Suprapubic skin (tissue), 4 donors: ENCODE results near the gene VPS36. TPM values are rescaled to one million over a fixed set of nuclear protein-coding genes. Genes with fewer than 3 reads are reported as not detected.

Source experiments
- DNase-seq, 2 donors: peaks; one replicate each; pipeline ENCODE4 v3.0.0-alpha.2; 2019; ENCODE audit warnings: low spot score in 2 of 2
- H3K27ac ChIP-seq: fragments of 200-600 bp; sonication (generic); one replicate; pipeline ENCODE4 v1.5.1; 2019
- H3K27me3 ChIP-seq: fragments of 200-600 bp; sonication (generic); one replicate; pipeline ENCODE4 v1.5.1; 2019
- H3K36me3 ChIP-seq: fragments of 200-600 bp; sonication (generic); one replicate; pipeline ENCODE4 v1.5.1; 2019
- H3K4me1 ChIP-seq: fragments of 200-600 bp; sonication (generic); one replicate; pipeline ENCODE4 v1.5.1; 2019
- H3K4me3 ChIP-seq: fragments of 200-600 bp; sonication (generic); one replicate; pipeline ENCODE4 v1.5.1; 2019; ENCODE audit warnings: mild to moderate bottlenecking
- H3K9me3 ChIP-seq: fragments of 200-600 bp; sonication (generic); one replicate; pipeline ENCODE4 v1.5.1; 2019
- CTCF ChIP-seq, 2 donors: fragments of 200-600 bp in 1 of 2; fragments of 450-650 bp in 1 of 2; sonication (generic) in 1 of 2; IDR thresholded peaks; one replicate each; pipeline ENCODE4 v1.5.1; 2016 to 2019; ENCODE audit warnings: antibody characterized with exemption in 2 of 2, mild to moderate bottlenecking in 1 of 2, moderate library complexity in 1 of 2
- EP300 ChIP-seq: sonication (generic); formaldehyde crosslinking; IDR thresholded peaks from one replicate; pipeline ENCODE4 v1.6.1; 2017; ENCODE audit warnings: antibody characterized with exemption
- POLR2A ChIP-seq, 2 donors: fragments of 450-650 bp; IDR thresholded peaks; one replicate each; pipeline ENCODE4 v1.6.1; 2017; ENCODE audit warnings: antibody characterized with exemption in 2 of 2, mild to moderate bottlenecking in 2 of 2, moderate library complexity in 2 of 2
- POLR2AphosphoS5 ChIP-seq, 3 donors: sonication (generic); formaldehyde crosslinking; IDR thresholded peaks; one replicate each; pipeline ENCODE4 v1.6.1; 2017; ENCODE audit warnings: antibody characterized with exemption in 3 of 3
- WGBS: methylation state at CpG from one replicate; pipeline ENCODE4 v1.1.5; 2018; 5-methylcytosine and 5-hydroxymethylcytosine counted together
- total RNA-seq, 4 donors: library from RNA; depleted of rRNA; stranded (reverse); fragments of >200 nt; gene quantifications; one replicate each; pipeline ENCODE4 v1.1.0, GENCODE V29; 2016

The VPS36 gene
- total RNA-seq, 4 donors from 2014 or later: 86.0 to 331 (median 95.2) TPM

GRCh38 chr13:52421216-52421615, 29.2 kb downstream of the VPS36 start:
- TF ChIP-seq CTCF (IDR thresholded peaks at IDR 0.05) (no peak), EP300 (no peak), POLR2AphosphoS5 (IDR thresholded peaks at IDR 0.05) (no peak), POLR2A (IDR thresholded peaks at IDR 0.05) (no peak)
- Histone ChIP-seq H3K9me3 (no peaks in the 10 kb centered on the region), H3K36me3 (peaks cover 81% of the 10 kb centered on the region), H3K4me1 (peaks cover 4% of the 10 kb centered on the region), H3K27ac (no peak overlapping the region), H3K4me3 (no peak overlapping the region), H3K27me3 (no peaks in the 10 kb centered on the region)
- no peak for DNase-seq
- 84% methylated on average over 3 of the region's 3 CpGs for WGBS

GRCh38 chr13:52419080-52419479, 31.4 kb downstream of the VPS36 start:
- Histone ChIP-seq H3K27ac (no peak overlapping the region), H3K4me1 (peaks cover 21% of the 10 kb centered on the region), H3K4me3 (no peak overlapping the region), H3K36me3 (peaks cover 74% of the 10 kb centered on the region), H3K9me3 (no peaks in the 10 kb centered on the region), H3K27me3 (no peaks in the 10 kb centered on the region)
- WGBS: 24% methylated on average over 1 of the region's 1 CpG
- DNase-seq: no peak
- TF ChIP-seq EP300 (no peak), POLR2AphosphoS5 (IDR thresholded peaks at IDR 0.05) (no peak), POLR2A (IDR thresholded peaks at IDR 0.05) (no peak), CTCF (IDR thresholded peaks at IDR 0.05) (no peak)

GRCh38 chr13:52414963-52415362, 35.5 kb downstream of the VPS36 start:
- 33% methylated on average over 1 of the region's 1 CpG for WGBS
- H3K4me1 ChIP-seq: peaks cover 21% of the 10 kb centered on the region
- peaks cover 44% of the 10 kb centered on the region for H3K36me3 ChIP-seq
- TF ChIP-seq CTCF (IDR thresholded peaks at IDR 0.05) (no peak), EP300 (no peak)
- no peak overlapping the region for H3K4me3 ChIP-seq
- no peaks in the 10 kb centered on the region for H3K9me3 ChIP-seq
- H3K27ac ChIP-seq: peak overlapping the region; percentile 64
- no peak for DNase-seq
- H3K27me3 ChIP-seq: no peaks in the 10 kb centered on the region

GRCh38 chr13:52414051-52414450, 36.4 kb downstream of the VPS36 start:
- WGBS: 76% methylated on average over 1 of the region's 1 CpG
- H3K27ac ChIP-seq: peak overlapping the region; percentile 64
- H3K36me3 ChIP-seq: peaks cover 46% of the 10 kb centered on the region

GRCh38 chr13:52412128-52412527, 38.3 kb downstream of the VPS36 start:
- TF ChIP-seq EP300 (no peak), POLR2A (IDR thresholded peaks at IDR 0.05) (no peak), CTCF (IDR thresholded peaks at IDR 0.05) (no peak), POLR2AphosphoS5 (IDR thresholded peaks at IDR 0.05) (no peak)
- H3K27me3 ChIP-seq: no peaks in the 10 kb centered on the region
- 96% methylated on average over 1 of the region's 1 CpG for WGBS
- peaks cover 21% of the 10 kb centered on the region for H3K4me1 ChIP-seq
- no peak for DNase-seq
- peaks cover 35% of the 10 kb centered on the region for H3K36me3 ChIP-seq
- H3K9me3 ChIP-seq: no peaks in the 10 kb centered on the region
- H3K27ac ChIP-seq: no peak overlapping the region
- no peak overlapping the region for H3K4me3 ChIP-seq

More at GRCh38 chr13:52414051-52414450, 36.4 kb downstream of the VPS36 start:
- no peaks in the 10 kb centered on the region for H3K27me3 ChIP-seq
- DNase-seq: no peak
- H3K4me3 ChIP-seq: no peak overlapping the region
- peaks cover 21% of the 10 kb centered on the region for H3K4me1 ChIP-seq
- H3K9me3 ChIP-seq: no peaks in the 10 kb centered on the region
- no peak for TF ChIP-seq POLR2AphosphoS5 (IDR thresholded peaks at IDR 0.05)
- no peak for TF ChIP-seq CTCF (IDR thresholded peaks at IDR 0.05)
- no peak for TF ChIP-seq POLR2A (IDR thresholded peaks at IDR 0.05)
- TF ChIP-seq EP300: no peak
